ENCODE data around the gene DENND10.

DNA sequence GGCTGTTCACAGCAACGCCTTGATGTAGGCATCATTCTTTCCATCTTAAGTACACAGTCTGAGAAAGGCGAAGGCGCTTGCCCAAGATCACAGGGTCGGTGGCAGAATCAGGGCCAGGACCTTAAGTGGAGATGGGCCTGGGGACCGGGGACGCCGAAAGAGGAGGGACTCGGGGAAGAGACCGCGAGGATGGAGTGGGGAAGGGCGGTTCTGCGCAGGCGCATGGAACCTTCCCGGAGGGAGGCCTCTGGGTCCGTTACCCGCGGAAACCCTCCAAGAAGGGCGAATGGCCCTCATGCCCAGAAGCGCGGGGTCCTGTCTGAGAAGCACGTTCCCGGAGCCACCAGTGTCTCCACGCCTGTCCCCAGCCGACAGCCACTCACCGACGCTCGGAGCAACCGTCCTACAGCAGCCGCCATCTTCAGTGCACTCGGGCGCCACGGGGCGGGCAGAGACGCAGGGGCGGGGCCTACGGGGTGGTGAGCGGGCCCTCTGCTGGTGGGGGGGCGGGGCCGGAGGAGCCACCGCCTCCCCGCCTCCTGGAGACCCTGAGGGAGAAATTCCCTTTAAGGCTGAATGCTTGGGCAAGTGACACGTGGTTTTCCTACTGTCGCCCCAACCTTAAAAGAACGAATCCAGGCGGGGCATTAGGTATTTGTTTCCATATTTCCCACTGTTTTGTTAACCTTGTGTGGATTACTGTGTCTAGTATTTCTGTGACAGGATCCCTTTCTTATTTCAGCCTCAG, 74.6 kb downstream of the DENND10 start, which contains the start of gene PRDX3:
- TF ChIP-seq, protein P1, sequence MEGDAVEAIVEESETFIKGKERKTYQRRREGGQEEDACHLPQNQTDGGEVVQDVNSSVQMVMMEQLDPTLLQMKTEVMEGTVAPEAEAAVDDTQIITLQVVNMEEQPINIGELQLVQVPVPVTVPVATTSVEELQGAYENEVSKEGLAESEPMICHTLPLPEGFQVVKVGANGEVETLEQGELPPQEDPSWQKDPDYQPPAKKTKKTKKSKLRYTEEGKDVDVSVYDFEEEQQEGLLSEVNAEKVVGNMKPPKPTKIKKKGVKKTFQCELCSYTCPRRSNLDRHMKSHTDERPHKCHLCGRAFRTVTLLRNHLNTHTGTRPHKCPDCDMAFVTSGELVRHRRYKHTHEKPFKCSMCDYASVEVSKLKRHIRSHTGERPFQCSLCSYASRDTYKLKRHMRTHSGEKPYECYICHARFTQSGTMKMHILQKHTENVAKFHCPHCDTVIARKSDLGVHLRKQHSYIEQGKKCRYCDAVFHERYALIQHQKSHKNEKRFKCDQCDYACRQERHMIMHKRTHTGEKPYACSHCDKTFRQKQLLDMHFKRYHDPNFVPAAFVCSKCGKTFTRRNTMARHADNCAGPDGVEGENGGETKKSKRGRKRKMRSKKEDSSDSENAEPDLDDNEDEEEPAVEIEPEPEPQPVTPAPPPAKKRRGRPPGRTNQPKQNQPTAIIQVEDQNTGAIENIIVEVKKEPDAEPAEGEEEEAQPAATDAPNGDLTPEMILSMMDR (IDR thresholded peaks at IDR 0.05; ENCODE audit: low read depth, low read length, missing input control), result no peak
- TF ChIP-seq YY1 (IDR thresholded peaks at IDR 0.05) (peak; percentile 98), JUND (IDR thresholded peaks at IDR 0.05) (no peak), RXRA (IDR thresholded peaks at IDR 0.05) (no peak), GABPA (IDR thresholded peaks at IDR 0.05 in 1 of 2, conservative IDR thresholded peaks at IDR 0.05 in 1 of 2) (no peak), TAF1 (conservative IDR thresholded peaks at IDR 0.05) (no peak), FOXA1 (IDR thresholded peaks at IDR 0.05) (no peak), SP1 (IDR thresholded peaks at IDR 0.05) (peak; percentile 38), NR2F2 (IDR thresholded peaks at IDR 0.05) (no peak)
- TF ChIP-seq, protein P2, sequence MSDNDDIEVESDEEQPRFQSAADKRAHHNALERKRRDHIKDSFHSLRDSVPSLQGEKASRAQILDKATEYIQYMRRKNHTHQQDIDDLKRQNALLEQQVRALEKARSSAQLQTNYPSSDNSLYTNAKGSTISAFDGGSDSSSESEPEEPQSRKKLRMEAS (IDR thresholded peaks at IDR 0.05), result peak; percentile 5
- TF ChIP-seq, protein P3, sequence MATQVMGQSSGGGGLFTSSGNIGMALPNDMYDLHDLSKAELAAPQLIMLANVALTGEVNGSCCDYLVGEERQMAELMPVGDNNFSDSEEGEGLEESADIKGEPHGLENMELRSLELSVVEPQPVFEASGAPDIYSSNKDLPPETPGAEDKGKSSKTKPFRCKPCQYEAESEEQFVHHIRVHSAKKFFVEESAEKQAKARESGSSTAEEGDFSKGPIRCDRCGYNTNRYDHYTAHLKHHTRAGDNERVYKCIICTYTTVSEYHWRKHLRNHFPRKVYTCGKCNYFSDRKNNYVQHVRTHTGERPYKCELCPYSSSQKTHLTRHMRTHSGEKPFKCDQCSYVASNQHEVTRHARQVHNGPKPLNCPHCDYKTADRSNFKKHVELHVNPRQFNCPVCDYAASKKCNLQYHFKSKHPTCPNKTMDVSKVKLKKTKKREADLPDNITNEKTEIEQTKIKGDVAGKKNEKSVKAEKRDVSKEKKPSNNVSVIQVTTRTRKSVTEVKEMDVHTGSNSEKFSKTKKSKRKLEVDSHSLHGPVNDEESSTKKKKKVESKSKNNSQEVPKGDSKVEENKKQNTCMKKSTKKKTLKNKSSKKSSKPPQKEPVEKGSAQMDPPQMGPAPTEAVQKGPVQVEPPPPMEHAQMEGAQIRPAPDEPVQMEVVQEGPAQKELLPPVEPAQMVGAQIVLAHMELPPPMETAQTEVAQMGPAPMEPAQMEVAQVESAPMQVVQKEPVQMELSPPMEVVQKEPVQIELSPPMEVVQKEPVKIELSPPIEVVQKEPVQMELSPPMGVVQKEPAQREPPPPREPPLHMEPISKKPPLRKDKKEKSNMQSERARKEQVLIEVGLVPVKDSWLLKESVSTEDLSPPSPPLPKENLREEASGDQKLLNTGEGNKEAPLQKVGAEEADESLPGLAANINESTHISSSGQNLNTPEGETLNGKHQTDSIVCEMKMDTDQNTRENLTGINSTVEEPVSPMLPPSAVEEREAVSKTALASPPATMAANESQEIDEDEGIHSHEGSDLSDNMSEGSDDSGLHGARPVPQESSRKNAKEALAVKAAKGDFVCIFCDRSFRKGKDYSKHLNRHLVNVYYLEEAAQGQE (IDR thresholded peaks at IDR 0.05), result peak; percentile 61
- TF ChIP-seq, protein P4, sequence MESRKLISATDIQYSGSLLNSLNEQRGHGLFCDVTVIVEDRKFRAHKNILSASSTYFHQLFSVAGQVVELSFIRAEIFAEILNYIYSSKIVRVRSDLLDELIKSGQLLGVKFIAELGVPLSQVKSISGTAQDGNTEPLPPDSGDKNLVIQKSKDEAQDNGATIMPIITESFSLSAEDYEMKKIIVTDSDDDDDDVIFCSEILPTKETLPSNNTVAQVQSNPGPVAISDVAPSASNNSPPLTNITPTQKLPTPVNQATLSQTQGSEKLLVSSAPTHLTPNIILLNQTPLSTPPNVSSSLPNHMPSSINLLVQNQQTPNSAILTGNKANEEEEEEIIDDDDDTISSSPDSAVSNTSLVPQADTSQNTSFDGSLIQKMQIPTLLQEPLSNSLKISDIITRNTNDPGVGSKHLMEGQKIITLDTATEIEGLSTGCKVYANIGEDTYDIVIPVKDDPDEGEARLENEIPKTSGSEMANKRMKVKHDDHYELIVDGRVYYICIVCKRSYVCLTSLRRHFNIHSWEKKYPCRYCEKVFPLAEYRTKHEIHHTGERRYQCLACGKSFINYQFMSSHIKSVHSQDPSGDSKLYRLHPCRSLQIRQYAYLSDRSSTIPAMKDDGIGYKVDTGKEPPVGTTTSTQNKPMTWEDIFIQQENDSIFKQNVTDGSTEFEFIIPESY (IDR thresholded peaks at IDR 0.05), result peak; percentile 36
